Uterus (tissue), 4 donors: Measurements from ENCODE around the gene NOX3. TPM values are rescaled to one million over a fixed set of nuclear protein-coding genes. Genes with fewer than 3 reads are reported as not detected.

Source experiments
- DNase-seq, 2 donors: peaks; one replicate each; pipeline ENCODE4 v3.0.0-alpha.2; 2019 to 2020
- H3K27ac ChIP-seq, 2 donors: fragments of 200-600 bp; sonication (generic); 1 replicate in 1 of 2; 2 replicates in 1 of 2; pipeline ENCODE4 v1.5.1; 2016 to 2018
- H3K27me3 ChIP-seq, 2 donors: fragments of 200-600 bp; sonication (generic); one replicate each; pipeline ENCODE4 v1.5.1; 2018 to 2019; ENCODE audit warnings: control low read depth in 1 of 2
- H3K36me3 ChIP-seq, 2 donors: fragments of 200-600 bp; sonication (generic); one replicate each; pipeline ENCODE4 v1.5.1; 2019; ENCODE audit warnings: control low read depth in 1 of 2
- H3K4me1 ChIP-seq, 2 donors: fragments of 200-600 bp; sonication (generic); one replicate each; pipeline ENCODE4 v1.5.1; 2018 to 2019; ENCODE audit warnings: control low read depth in 1 of 2
- H3K4me3 ChIP-seq, 2 donors: fragments of 200-600 bp; sonication (generic); 1 replicate in 1 of 2; 2 replicates in 1 of 2; pipeline ENCODE4 v1.5.1; 2018 to 2019; ENCODE audit warnings: mild to moderate bottlenecking in 1 of 2
- H3K9me3 ChIP-seq, 2 donors: fragments of 200-600 bp; sonication (generic); one replicate each; pipeline ENCODE4 v1.5.1; 2019; ENCODE audit warnings: control low read depth in 1 of 2
- CTCF ChIP-seq, 4 experiments: fragments of 200-600 bp in 2 of 4; fragments of 450-650 bp in 2 of 4; sonication (generic) in 2 of 4; IDR thresholded peaks; one replicate each; pipeline ENCODE4 v1.5.1; 2016 to 2019; ENCODE audit warnings: antibody characterized with exemption in 4 of 4, mild to moderate bottlenecking in 2 of 4, moderate library complexity in 1 of 4
- POLR2A ChIP-seq, 2 donors: fragments of 450-650 bp; IDR thresholded peaks; one replicate each; pipeline ENCODE4 v1.6.1; 2016; ENCODE audit warnings: antibody characterized with exemption in 2 of 2, mild to moderate bottlenecking in 1 of 2, moderate library complexity in 1 of 2
- intact Hi-C: fragments of 100-400 bp; cut with DNase I; formaldehyde crosslinking; loops from one replicate; pipeline ENCODE4 v1.15.1; 2023; ENCODE audit warnings: low total_unique reads
- total RNA-seq, 4 donors: library from RNA; depleted of rRNA in 3 of 4; stranded (reverse); fragments of >200 nt in 3 of 4; gene quantifications; one replicate each; pipeline versions ENCODE4 v1.1.0 to v1.2.4, GENCODE V29; 2014 to 2023
- donor health status: DM: yes; HTN: yes; CAD: no.

Gene NOX3
- total RNA-seq, 4 donors from 2014 or later: not detected

- H3K36me3 ChIP-seq: no peaks in the 10 kb centered on the region
- no peak overlapping the region for H3K27ac ChIP-seq
- H3K4me1 ChIP-seq: peaks cover 0 to 7% of the 10 kb centered on the region in 2 donors
- no peaks in the 10 kb centered on the region for H3K27me3 ChIP-seq
- DNase-seq: no peak
- intact Hi-C loops: no loop called here
- H3K4me3 ChIP-seq: no peak overlapping the region
- no peaks in the 10 kb centered on the region for H3K9me3 ChIP-seq
- TF ChIP-seq POLR2A (IDR thresholded peaks at IDR 0.05) (no peak), CTCF (IDR thresholded peaks at IDR 0.05) (no peak)
Measured at GRCh38 chr6:155444952-155445903, 10.4 kb downstream of the NOX3 start.

- no peak overlapping the region for H3K27ac ChIP-seq
- H3K9me3 ChIP-seq: no peaks in the 10 kb centered on the region
- intact Hi-C loops: no loop called here
- H3K4me1 ChIP-seq: peaks cover 0 to 6% of the 10 kb centered on the region in 2 donors
- no peaks in the 10 kb centered on the region for H3K36me3 ChIP-seq
- no peaks in the 10 kb centered on the region for H3K27me3 ChIP-seq
- H3K4me3 ChIP-seq: no peak overlapping the region
- DNase-seq: no peak
- TF ChIP-seq CTCF (IDR thresholded peaks at IDR 0.05) (no peak), POLR2A (IDR thresholded peaks at IDR 0.05) (no peak)
Measured at GRCh38 chr6:155444120-155444917, 11.3 kb downstream of the NOX3 start.

GRCh38 chr6:155443168-155443567 lies 12.5 kb downstream of the NOX3 start:
- TF ChIP-seq POLR2A (IDR thresholded peaks at IDR 0.05): no peak
- TF ChIP-seq CTCF (IDR thresholded peaks at IDR 0.05): no peak
- no peak for DNase-seq
- H3K4me1 ChIP-seq: no peaks in the 10 kb centered on the region
- H3K9me3 ChIP-seq: no peaks in the 10 kb centered on the region
- no peak overlapping the region for H3K4me3 ChIP-seq
- intact Hi-C loops: no loop called here
- no peak overlapping the region for H3K27ac ChIP-seq
- H3K36me3 ChIP-seq: no peaks in the 10 kb centered on the region
- no peaks in the 10 kb centered on the region for H3K27me3 ChIP-seq

- intact Hi-C loops: no loop called here
- no peak for DNase-seq
- Histone ChIP-seq H3K4me3 (no peak overlapping the region), H3K4me1 (no peaks in the 10 kb centered on the region), H3K27me3 (no peaks in the 10 kb centered on the region), H3K36me3 (no peaks in the 10 kb centered on the region), H3K9me3 (no peaks in the 10 kb centered on the region), H3K27ac (no peak overlapping the region)
- TF ChIP-seq CTCF (IDR thresholded peaks at IDR 0.05): no peak
- no peak for TF ChIP-seq POLR2A (IDR thresholded peaks at IDR 0.05)
Measured at GRCh38 chr6:155442562-155442961, 13.1 kb downstream of the NOX3 start.

GRCh38 chr6:155441112-155441465 lies 14.6 kb downstream of the NOX3 start:
- no peaks in the 10 kb centered on the region for H3K27me3 ChIP-seq
- no peaks in the 10 kb centered on the region for H3K4me1 ChIP-seq
- H3K36me3 ChIP-seq: no peaks in the 10 kb centered on the region
- H3K27ac ChIP-seq: no peak overlapping the region
- TF ChIP-seq CTCF (IDR thresholded peaks at IDR 0.05) (no peak), POLR2A (IDR thresholded peaks at IDR 0.05) (no peak)
- intact Hi-C loops: no loop called here
- H3K4me3 ChIP-seq: no peak overlapping the region
- DNase-seq: no peak
- H3K9me3 ChIP-seq: no peaks in the 10 kb centered on the region
